Measurements from ENCODE around the gene ZNF184.

DNA sequence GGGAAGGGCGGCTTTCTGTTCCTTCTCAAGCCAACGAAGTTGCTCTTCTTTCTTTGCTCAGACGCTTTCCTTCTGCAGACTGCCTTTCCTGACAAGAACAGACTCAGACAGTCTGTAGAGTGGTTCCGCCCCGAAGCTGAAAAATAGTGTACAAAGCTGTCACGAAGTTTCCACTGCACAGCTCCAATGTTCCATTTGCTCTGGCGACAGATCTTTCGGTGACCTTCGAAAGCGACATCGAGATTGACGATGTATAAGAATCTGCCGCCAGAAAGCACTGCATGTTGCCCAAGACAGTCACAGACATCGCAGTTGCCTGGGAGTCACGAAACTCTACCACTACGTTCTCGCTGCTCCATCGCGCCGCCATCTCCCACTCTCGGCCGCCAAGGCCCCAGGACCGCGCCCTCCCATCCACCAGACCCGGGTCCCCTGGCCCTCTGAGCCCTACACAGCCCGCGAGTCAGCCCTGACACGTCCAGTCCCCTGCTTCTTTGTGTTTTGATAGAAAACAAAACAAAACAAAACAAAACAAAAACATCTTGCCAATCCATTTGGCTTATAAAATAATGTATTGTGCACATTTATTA, 42.1 kb upstream of the ZNF184 start:
- TF ChIP-seq, protein P1, sequence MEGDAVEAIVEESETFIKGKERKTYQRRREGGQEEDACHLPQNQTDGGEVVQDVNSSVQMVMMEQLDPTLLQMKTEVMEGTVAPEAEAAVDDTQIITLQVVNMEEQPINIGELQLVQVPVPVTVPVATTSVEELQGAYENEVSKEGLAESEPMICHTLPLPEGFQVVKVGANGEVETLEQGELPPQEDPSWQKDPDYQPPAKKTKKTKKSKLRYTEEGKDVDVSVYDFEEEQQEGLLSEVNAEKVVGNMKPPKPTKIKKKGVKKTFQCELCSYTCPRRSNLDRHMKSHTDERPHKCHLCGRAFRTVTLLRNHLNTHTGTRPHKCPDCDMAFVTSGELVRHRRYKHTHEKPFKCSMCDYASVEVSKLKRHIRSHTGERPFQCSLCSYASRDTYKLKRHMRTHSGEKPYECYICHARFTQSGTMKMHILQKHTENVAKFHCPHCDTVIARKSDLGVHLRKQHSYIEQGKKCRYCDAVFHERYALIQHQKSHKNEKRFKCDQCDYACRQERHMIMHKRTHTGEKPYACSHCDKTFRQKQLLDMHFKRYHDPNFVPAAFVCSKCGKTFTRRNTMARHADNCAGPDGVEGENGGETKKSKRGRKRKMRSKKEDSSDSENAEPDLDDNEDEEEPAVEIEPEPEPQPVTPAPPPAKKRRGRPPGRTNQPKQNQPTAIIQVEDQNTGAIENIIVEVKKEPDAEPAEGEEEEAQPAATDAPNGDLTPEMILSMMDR (IDR thresholded peaks at IDR 0.05), result no peak
- no peak for TF ChIP-seq EP300 (IDR thresholded peaks at IDR 0.05)
- no peak for TF ChIP-seq POLR2AphosphoS5 (IDR thresholded peaks at IDR 0.05)

Measured in upper lobe of left lung (tissue), 4 donors.